SU-DHL-6 (cell line): Measurements from ENCODE around the gene ATP6V0A1.
"Not testable (repeated sequence)": the region's sequence is repeated elsewhere in the genome, so short reads cannot be mapped to it uniquely, and the experiment has no call there.

Experiments
- H2AFZ ChIP-seq: fragments of 200-600 bp; sonication (generic); 2 replicates; pipeline ENCODE4 v1.6.1; 2014; ENCODE audit warnings: low read depth, mild to moderate bottlenecking, moderate library complexity, mixed read lengths, antibody characterized with exemption, low read length; ENCODE audit not compliant: severe bottlenecking
- H3F3A ChIP-seq: fragments of 200-600 bp; shearing (Covaris generic); 2 replicates; pipeline ENCODE4 v1.6.0; 2016; ENCODE audit warnings: antibody characterized with exemption, mild to moderate bottlenecking; ENCODE audit not compliant: insufficient read depth
- H3K27ac ChIP-seq: fragments of 200-600 bp; sonication (generic); 2 replicates; pipeline ENCODE4 v1.5.1; 2016; ENCODE audit warnings: low read depth, mild to moderate bottlenecking, low read length, moderate library complexity, mixed read lengths
- H3K27me3 ChIP-seq: fragments of 200-600 bp; sonication (generic), shearing (Covaris generic); 2 replicates; pipeline ENCODE4 v1.6.0; 2014; ENCODE audit warnings: mild to moderate bottlenecking, low read length
- H3K36me3 ChIP-seq: fragments of 200-600 bp; sonication (generic); 2 replicates; pipeline ENCODE4 v1.6.1; 2014; ENCODE audit warnings: mild to moderate bottlenecking, low read length, mixed read lengths
- H3K4me2 ChIP-seq: fragments of 300-600, 200-600 bp; shearing (Covaris generic), sonication (generic); 2 replicates; pipeline ENCODE4 v1.6.0; 2014; ENCODE audit warnings: low read length, low read depth, mild to moderate bottlenecking; ENCODE audit not compliant: poor library complexity, severe bottlenecking
- H3K4me3 ChIP-seq: fragments of 200-600 bp; sonication (generic); 2 replicates; pipeline ENCODE4 v1.5.1; 2014; ENCODE audit warnings: antibody characterized with exemption, low read length, mild to moderate bottlenecking, mixed read lengths; ENCODE audit not compliant: insufficient read depth, poor library complexity, severe bottlenecking
- H3K79me2 ChIP-seq: fragments of 200-600 bp; sonication (generic); 2 replicates; pipeline ENCODE4 v1.6.1; 2014; ENCODE audit warnings: mild to moderate bottlenecking, low read length, moderate library complexity; ENCODE audit not compliant: insufficient read depth
- H3K9ac ChIP-seq: fragments of 200-600 bp; sonication (generic); 2 replicates; pipeline ENCODE4 v1.7.0; 2014; ENCODE audit warnings: mild to moderate bottlenecking, low read length
- H3K9me2 ChIP-seq: fragments of 200-600 bp; sonication (generic); replicated peaks from 2 replicates; pipeline ENCODE4 v1.6.1; 2014; ENCODE audit warnings: low read length; ENCODE audit not compliant: insufficient read depth
- H3K9me3 ChIP-seq: fragments of 200-600 bp; sonication (generic); 2 replicates; pipeline ENCODE4 v1.6.1; 2014; ENCODE audit warnings: low read length, mixed read lengths; ENCODE audit not compliant: insufficient read depth
- H4K20me1 ChIP-seq: fragments of 200-600 bp; sonication (generic); 2 replicates; pipeline ENCODE4 v1.6.1; 2014; ENCODE audit warnings: low read depth, mild to moderate bottlenecking, antibody characterized with exemption, low read length, moderate library complexity, mixed read lengths
- CTCF ChIP-seq: fragments of 200-600 bp; sonication (generic); IDR thresholded peaks from one replicate; pipeline ENCODE4 v1.5.1; 2017; ENCODE audit warnings: antibody characterized with exemption, mild to moderate bottlenecking, low read length, moderate library complexity; ENCODE audit not compliant: insufficient read depth, poor library complexity, severe bottlenecking
- EZH2phosphoT487 ChIP-seq: fragments of 200-600 bp; sonication (generic), shearing (Covaris generic); conservative IDR thresholded peaks from 2 replicates; pipeline ENCODE4 v1.6.1; 2018; ENCODE audit warnings: mild to moderate bottlenecking, antibody characterized with exemption, low read length, moderate library complexity, mixed read lengths

Gene ATP6V0A1

DNA sequence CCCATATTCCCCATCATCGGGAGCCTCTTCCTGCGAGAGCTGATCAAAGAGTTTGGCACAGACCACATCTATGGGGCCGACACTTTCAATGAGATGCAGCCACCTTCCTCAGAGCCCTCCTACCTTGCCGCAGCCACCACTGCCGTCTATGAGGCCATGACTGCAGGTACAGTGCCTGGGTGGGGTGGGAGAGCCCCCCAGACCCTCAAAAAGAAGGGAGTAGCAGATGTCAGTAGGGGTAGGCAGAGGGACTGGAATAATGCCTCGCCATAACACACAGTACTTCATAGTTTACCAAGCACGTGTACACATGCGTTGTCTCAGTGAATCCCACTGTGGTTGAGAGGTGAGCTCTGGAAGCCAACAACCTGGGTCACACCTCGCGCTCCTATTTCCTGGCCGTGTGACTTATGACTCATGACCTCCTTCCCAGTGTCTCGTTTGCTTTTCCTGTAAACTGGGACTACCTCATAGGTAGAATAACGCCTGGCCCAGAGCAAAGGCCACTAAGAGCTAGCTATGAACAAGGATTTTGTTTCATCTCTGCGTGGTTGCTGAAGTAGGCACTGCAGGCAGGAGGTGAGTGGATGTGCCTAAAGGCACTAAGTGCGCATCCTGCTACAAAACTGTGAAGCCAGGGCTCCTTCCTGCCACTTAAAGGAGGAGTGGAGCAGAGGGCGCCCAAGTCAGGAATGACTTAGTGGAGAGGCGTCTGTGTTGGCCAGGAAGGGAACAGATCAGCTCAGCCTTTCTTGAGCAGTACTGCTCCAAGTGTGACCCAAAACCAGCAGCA is 82.6 kb downstream of the ATP6V0A1 start:
- TF ChIP-seq CTCF = no peak
- no peak for TF ChIP-seq EZH2phosphoT487
- no peaks in the 10 kb centered on the region for H3K9me2 ChIP-seq
- no peak overlapping the region for H2AFZ ChIP-seq
- H3K9ac ChIP-seq = no peak overlapping the region
- no peaks in the 10 kb centered on the region for H3K36me3 ChIP-seq
- no peaks in the 10 kb centered on the region for H3K9me3 ChIP-seq
- H3K4me3 ChIP-seq = no peak overlapping the region
- H3K27me3 ChIP-seq = no peaks in the 10 kb centered on the region
- H3K27ac ChIP-seq = no peak overlapping the region
- no peak overlapping the region for H3K4me2 ChIP-seq
- H3F3A ChIP-seq = no peaks in the 10 kb centered on the region
- H4K20me1 ChIP-seq = no peaks in the 10 kb centered on the region
- H3K79me2 ChIP-seq = peaks cover 7% of the 10 kb centered on the region; the same call in 1 of the 2 replicates

GRCh38 chr17:42543190-42544079 is 84.8 kb downstream of the ATP6V0A1 start:
- no peaks in the 10 kb centered on the region for H3K36me3 ChIP-seq
- no peak overlapping the region for H3K4me3 ChIP-seq
- no peak overlapping the region for H3K9ac ChIP-seq
- no peaks in the 10 kb centered on the region for H3K27me3 ChIP-seq
- no peak overlapping the region for H3K27ac ChIP-seq
- no peaks in the 10 kb centered on the region for H3K79me2 ChIP-seq
- H3K9me3 ChIP-seq = no peaks in the 10 kb centered on the region
- H4K20me1 ChIP-seq = no peaks in the 10 kb centered on the region
- no peaks in the 10 kb centered on the region for H3F3A ChIP-seq
- no peak overlapping the region for H2AFZ ChIP-seq
- no peaks in the 10 kb centered on the region for H3K9me2 ChIP-seq
- no peak overlapping the region for H3K4me2 ChIP-seq
- TF ChIP-seq CTCF (no peak), EZH2phosphoT487 (no peak)

DNA sequence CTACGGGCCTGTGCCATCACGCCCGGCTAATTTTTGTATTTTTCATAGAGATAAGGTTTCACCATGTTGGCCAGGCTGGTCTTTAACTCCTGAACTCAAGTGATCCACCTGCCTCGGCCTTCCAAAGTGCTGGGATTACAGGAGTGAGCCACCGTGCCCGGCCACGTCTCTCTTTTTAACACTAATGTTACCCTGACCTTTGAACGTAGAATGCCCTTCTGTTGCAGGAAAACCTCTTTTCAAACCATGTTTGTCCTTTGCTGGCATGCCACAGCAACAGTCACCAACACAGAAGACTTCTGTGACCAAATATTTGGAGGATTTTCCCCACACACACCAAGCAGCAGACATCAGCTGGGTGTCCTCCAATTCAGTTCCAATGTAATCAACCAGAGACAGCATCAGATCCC is 86.2 kb downstream of the ATP6V0A1 start:
- Histone ChIP-seq H2AFZ (no peak overlapping the region), H3K9me2 (no peaks in the 10 kb centered on the region), H3K9me3 (no peaks in the 10 kb centered on the region), H3K36me3 (no peaks in the 10 kb centered on the region), H3K27ac (no peak overlapping the region), H4K20me1 (no peaks in the 10 kb centered on the region), H3K79me2 (no peaks in the 10 kb centered on the region), H3K27me3 (no peaks in the 10 kb centered on the region), H3K4me3 (no peak overlapping the region), H3K4me2 (no peak overlapping the region), H3F3A (no peaks in the 10 kb centered on the region), H3K9ac (no peak overlapping the region)
- TF ChIP-seq CTCF (no peak), EZH2phosphoT487 (no peak)

GRCh38 chr17:42545755-42546505 is 87.3 kb downstream of the ATP6V0A1 start:
- H3K79me2 ChIP-seq, H3K9ac ChIP-seq, H3K36me3 ChIP-seq, H3K9me2 ChIP-seq, H3K4me2 ChIP-seq, H3F3A ChIP-seq, H3K27ac ChIP-seq, H4K20me1 ChIP-seq, H3K9me3 ChIP-seq, H2AFZ ChIP-seq, H3K4me3 ChIP-seq, H3K27me3 ChIP-seq: not testable (repeated sequence)
